ENCODE measurements around the gene TGFB2.

The TGFB2 gene

GRCh38 chr1:218459878-218460711, 115.0 kb downstream of the TGFB2 start:
- peak in 41 of 58 donors; percentile 7 to 79 (median 33) for DNase-seq

DNA sequence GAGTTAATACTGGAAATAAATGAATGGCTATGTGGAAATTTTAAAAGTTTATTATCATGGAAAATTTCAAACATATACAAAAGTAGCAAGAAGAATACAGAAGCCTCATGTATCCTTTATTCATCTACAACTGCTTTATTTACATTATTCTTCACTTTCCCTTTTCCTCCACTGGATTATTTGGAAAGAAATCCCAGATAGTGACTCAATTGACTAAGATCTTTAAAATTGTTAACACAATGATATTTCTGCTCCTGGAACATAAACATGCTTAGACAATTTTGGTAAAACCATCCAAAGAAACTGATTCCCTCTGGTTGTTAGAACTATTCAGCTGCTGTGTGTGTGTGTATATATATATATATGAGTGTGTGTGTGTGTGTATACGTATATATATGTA, 116.2 kb downstream of the TGFB2 start:
- no peak for DNase-seq

- DNase-seq: no peak
Measured at GRCh38 chr1:218462116-218462515, 117.0 kb downstream of the TGFB2 start.

- no peak for DNase-seq
Measured at GRCh38 chr1:218462587-218462986, 117.5 kb downstream of the TGFB2 start.

DNA sequence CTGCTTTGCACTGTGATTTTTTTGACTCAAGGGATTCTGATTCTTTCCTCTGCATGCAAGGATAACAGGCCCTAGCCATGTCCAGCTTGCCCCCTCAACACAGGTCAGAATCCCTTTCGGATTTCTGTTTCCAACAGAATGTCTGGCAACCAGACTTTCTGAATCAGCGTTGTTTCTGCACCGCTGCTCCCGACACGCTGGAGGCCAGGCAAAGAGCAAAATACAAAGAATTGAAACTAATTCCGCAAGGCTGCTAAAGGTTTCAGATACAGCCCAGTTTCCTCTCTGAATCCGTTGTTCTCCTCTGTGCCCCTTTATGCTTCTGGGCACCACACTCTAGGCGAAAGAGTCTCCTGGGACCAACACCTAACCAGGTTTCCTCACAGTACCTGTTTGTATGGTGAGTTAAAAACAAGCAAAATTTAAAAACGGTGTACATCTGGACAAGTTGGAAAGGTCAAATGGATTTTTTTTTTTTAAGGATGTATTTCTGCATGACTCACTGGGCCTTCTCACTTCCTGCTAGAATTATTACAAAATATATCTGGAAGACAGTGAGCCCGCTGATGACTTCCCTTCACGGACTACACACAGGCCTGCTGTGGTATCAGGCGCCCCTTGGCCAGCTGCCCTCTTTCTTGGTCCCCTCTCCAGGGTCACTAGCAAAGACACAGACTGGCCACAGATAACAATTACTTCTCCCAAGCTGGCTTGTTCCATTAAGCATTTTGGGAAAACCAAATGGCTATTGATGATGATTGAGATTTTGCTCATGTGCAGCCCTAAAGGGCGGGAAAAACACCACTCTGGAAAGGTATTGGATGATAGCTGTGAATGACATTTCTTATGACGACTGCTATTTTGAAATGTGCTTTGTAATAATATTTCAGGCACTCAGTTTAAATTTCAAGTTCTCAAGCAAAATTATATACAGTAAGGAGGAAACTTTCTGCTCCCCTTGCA, 118.3 kb downstream of the TGFB2 start:
- peak in 26 of 58 donors; percentile 2 to 40 (median 10) for DNase-seq

- no peak for DNase-seq
Measured at GRCh38 chr1:218464871-218465270, 119.7 kb downstream of the TGFB2 start.

- DNase-seq: peak in 1 of 58 donors; percentile 22
Measured at GRCh38 chr1:218466341-218467010, 121.3 kb downstream of the TGFB2 start.

DNA sequence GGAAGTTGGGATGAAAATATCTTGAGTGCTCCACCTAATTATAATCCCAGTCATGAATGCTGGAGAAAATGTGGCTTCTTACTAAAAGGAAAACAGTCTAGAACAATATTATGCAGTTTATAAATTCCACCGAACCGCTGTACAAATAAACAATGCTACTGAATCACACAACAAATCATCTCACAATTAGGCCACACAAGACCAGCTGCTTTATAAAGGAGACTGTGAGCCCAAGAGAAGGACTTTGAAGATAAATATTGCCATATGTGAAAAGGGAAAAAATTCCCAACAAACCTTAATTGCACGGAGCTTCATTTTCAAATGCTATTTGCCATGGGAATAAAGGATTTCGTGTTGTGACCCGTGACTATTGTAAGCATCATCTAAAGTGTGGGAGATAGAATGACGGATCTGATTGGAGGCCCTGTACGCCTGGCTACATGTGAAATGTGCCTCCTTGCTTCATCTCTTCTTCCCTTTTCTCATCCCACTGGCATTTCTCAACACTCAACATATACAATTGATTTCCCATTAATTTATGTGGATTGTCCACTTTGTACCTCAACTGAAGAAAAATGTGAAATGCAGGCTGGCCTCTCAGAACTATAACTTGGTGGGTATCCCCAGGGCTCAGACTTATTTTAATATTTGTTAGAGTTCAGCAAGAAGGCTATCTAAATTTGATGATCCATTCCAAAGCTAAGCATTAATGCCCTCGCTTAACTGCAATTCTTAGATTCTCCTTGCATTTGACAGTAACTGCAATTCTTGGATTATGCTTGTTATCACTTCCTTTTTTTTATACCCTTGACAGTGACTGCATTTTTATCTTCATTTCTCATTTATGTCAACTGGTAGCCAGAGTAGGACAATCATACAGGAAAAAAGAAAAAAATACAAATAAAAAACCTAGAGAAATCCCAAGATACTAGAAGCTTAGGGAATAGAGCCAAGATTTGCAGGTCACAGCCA, 122.3 kb downstream of the TGFB2 start:
- no peak for DNase-seq

DNA sequence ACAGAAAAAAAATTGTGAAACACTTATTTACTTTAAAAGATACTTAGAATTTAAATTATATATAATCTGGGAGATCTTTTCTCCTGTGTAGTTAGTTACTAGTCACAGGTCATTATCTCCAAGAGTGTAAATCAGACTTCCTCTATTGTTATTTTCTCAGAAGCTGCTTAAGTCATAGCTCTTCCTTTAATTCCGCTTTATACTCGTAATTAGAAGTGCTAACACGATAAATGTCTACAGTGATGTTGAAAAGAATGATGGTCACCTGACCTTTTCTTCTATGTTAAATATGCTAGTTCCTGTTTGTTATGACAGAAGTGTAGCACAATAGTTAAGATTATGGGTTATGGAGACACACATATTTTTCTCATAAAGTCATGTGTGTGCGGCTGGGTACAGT, 123.6 kb downstream of the TGFB2 start:
- no peak for DNase-seq

- DNase-seq: no peak
Measured at GRCh38 chr1:218472885-218473284, 127.7 kb downstream of the TGFB2 start.

DNA sequence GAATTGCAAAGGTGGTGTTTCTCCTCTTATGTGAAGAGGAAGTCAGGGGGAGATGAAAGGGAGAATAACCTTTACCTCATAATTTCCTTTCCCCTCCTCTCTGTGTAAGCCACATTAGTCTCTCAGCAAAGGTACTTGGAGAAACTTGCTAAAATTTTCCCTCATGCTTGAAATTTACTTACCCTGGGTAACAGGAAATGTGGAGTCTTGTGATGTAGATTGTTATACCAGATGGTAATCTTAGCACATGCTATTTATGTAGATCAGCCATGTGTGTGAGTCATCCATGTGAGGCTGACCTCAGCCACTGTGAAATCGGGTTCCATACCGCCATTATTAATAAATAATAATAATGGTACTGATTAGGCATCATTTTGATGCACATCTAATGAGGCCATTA, 128.4 kb downstream of the TGFB2 start:
- DNase-seq: no peak

DNA sequence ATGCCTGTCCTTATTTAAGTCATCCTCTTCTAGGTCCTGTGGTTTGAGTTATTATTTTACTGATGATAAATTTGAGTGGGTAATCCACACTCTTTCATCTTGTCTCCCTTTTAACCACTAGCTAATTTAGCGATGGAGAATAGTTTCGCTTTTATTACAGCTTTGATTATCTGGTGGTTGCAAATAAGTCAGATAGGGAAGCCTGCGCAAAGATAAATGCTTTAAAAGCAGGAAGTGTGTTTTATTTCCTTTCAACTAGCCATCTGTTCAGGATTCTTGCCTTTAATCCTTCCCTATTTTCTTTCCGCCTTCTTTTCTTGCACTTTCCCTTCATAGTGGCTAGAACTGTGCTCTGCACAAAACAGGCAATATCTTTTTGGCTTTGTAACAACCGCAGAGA, 129.0 kb downstream of the TGFB2 start:
- DNase-seq: no peak

- no peak for DNase-seq
Measured at GRCh38 chr1:218475275-218475674, 130.1 kb downstream of the TGFB2 start.

DNA sequence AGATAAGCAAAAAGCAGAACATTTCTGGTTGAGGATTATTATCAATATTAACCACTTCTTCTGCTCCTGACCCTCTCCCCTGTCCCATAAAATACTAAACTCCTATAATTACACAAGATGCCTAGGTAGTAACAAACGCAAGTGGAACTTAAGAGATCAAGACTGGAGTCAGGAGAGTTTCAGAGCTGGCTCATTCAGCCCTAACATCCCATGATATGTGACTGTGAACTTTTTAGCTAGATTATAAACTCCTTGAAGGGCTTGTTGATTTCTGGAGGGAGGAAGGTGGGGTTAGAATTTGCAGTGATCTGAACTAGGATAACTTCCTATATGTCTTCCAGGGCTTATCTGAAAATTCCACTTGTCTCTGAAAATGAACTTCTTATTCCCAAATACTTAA, 130.6 kb downstream of the TGFB2 start:
- no peak for DNase-seq

- DNase-seq: no peak
Measured at GRCh38 chr1:218476385-218476784, 131.2 kb downstream of the TGFB2 start.

- DNase-seq: no peak
Measured at GRCh38 chr1:218478336-218478735, 133.2 kb downstream of the TGFB2 start.

- DNase-seq: no peak
Measured at GRCh38 chr1:218479436-218480115, 134.4 kb downstream of the TGFB2 start.

- DNase-seq: no peak
Measured at GRCh38 chr1:218480137-218480536, 135.0 kb downstream of the TGFB2 start.

DNA sequence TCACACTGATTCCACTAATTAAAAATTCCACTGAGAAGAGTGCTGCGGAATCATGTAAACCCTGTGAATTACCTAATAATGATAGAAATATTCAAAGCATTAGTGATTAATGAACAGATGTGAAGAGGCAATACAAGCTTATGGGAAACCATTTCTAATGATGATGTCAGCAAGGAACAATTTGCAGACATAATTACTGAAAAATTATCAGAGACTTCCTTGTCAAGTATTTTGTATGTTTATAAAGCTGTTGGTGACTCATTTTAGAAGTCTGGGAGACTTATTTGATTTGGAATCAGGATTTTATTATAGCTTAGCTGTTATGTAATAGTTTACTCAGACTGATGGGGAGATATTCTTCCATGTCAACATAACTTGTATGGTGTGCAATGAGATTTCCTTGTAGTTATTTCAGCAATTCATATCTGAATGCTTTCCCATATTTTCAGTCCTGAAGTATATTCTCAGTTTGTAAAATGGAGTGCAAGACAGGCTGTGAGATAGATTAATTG, 135.5 kb downstream of the TGFB2 start:
- DNase-seq: no peak

All from anterior cingulate cortex (tissue), 58 donors.